Activated CD4-positive, alpha-beta T cell treated with anti-CD3 and anti-CD28 coated beads, Interleukin-2, Interleukin-6, amounts not matched to agents 100 ng/mL and 50 ng/mL, durations not matched to agents 16 hours and 8 hours (primary cell): ENCODE data around the gene TRIO.

Source experiments
- DNase-seq: peaks from one replicate; pipeline ENCODE4 v3.0.0-alpha.2; 2020

The TRIO gene

GRCh38 chr5:14475045-14475444 lies 331.9 kb downstream of the TRIO start:
- DNase-seq = no peak

GRCh38 chr5:14476786-14477435 lies 333.8 kb downstream of the TRIO start:
- DNase-seq = no peak

GRCh38 chr5:14479143-14479696 lies 336.1 kb downstream of the TRIO start:
- peak; percentile 32 for DNase-seq

GRCh38 chr5:14481349-14481748 lies 338.2 kb downstream of the TRIO start:
- DNase-seq = no peak

GRCh38 chr5:14482085-14482484 lies 338.9 kb downstream of the TRIO start:
- DNase-seq = no peak

GRCh38 chr5:14483504-14484157 lies 340.5 kb downstream of the TRIO start:
- DNase-seq = no peak

- DNase-seq = no peak
Measured at GRCh38 chr5:14486486-14486885, 343.3 kb downstream of the TRIO start.

- DNase-seq = no peak
Measured at GRCh38 chr5:14486996-14487896, 344.1 kb downstream of the TRIO start.

GRCh38 chr5:14487897-14488570 lies 344.9 kb downstream of the TRIO start:
- no peak for DNase-seq

- no peak for DNase-seq
Measured at GRCh38 chr5:14488709-14489108, 345.6 kb downstream of the TRIO start.

GRCh38 chr5:14489643-14490042 lies 346.5 kb downstream of the TRIO start:
- DNase-seq = no peak

GRCh38 chr5:14490309-14490711 lies 347.2 kb downstream of the TRIO start:
- DNase-seq = no peak

GRCh38 chr5:14491015-14491915 lies 348.1 kb downstream of the TRIO start:
- DNase-seq = no peak

GRCh38 chr5:14492331-14492964 lies 349.3 kb downstream of the TRIO start:
- no peak for DNase-seq

GRCh38 chr5:14495301-14495700 lies 352.2 kb downstream of the TRIO start:
- DNase-seq = no peak

- DNase-seq = no peak
Measured at GRCh38 chr5:14497311-14497710, 354.2 kb downstream of the TRIO start.

- DNase-seq = no peak
Measured at GRCh38 chr5:14501353-14502293, 358.5 kb downstream of the TRIO start.

- no peak for DNase-seq
Measured at GRCh38 chr5:14502294-14502690, 359.1 kb downstream of the TRIO start.

- no peak for DNase-seq
Measured at GRCh38 chr5:14503017-14503680, 360.0 kb downstream of the TRIO start.
